HCT116 (cell line): Measurements from ENCODE around the gene GARNL3. TPM values are rescaled to one million over a fixed set of nuclear protein-coding genes. Genes with fewer than 3 reads are reported as not detected.

Experiments used
- ATAC-seq: fragments of 200-7000 bp; cut with Tn5 transposase; 2 replicates; pipeline ENCODE4 v1.9.1; 2020; ENCODE audit warnings: mild to moderate bottlenecking, moderate library complexity
- BruUV-seq: library from RNA; stranded (reverse); fragments of 400-500 nt; replicated peaks from 2 replicates; lab custom pipeline; 2021; lab: Mats Ljungman, UMichigan
- CTCF ChIA-PET: fragments of 300-600 bp; sonication (Branson Sonifier 250); formaldehyde crosslinking; loops from one replicate; lab custom pipeline; 2021; ENCODE audit warnings: antibody characterized with exemption; lab: Charles Lee
- POLR2A ChIA-PET: fragments of 300-600, 350-600 bp; sonication (Branson Sonifier 250); formaldehyde crosslinking; loops from one replicate; lab custom pipeline; 2021; ENCODE audit warnings: antibody characterized with exemption; lab: Charles Lee
- RAD21 ChIA-PET, 2 experiments: fragments of 300-600 bp; sonication (Branson Sonifier 250); formaldehyde crosslinking; loops; one replicate each; lab custom pipeline; 2023; ENCODE audit warnings: low total read pairs in 2 of 2; ENCODE audit not compliant: uncharacterized antibody in 2 of 2, unreplicated experiment in 2 of 2, low non-redundant PET in 1 of 2; lab: Charles Lee
- DNase-seq: peaks from one replicate; pipeline ENCODE4 v3.0.0-alpha.2; 2010; ENCODE audit warnings: low read depth, low spot score
- H2AFZ ChIP-seq: fragments of 200-600 bp; shearing (Covaris generic), sonication (generic); 2 replicates; pipeline ENCODE4 v1.6.1; 2017; ENCODE audit warnings: low read depth, mixed run types, mixed read lengths, antibody characterized with exemption, low read length; ENCODE audit not compliant: poor library complexity, severe bottlenecking
- H3K27ac ChIP-seq: 2 replicates; pipeline ENCODE4 v1.5.1; 2012; ENCODE audit warnings: low read depth, low read length
- H3K27me3 ChIP-seq: fragments of 200-600 bp; sonication (generic); 2 replicates; pipeline ENCODE4 v1.6.1; 2016; ENCODE audit warnings: mixed run types, low read length, mixed read lengths; ENCODE audit not compliant: insufficient read depth
- H3K36me3 ChIP-seq, 2 experiments: fragments of 200-500 bp in 1 of 2; fragments of 200-600 bp in 1 of 2; sonication (Bioruptor generic) in 1 of 2; sonication (generic) in 1 of 2; 2 replicates each; pipeline versions ENCODE4 v1.5.1 to v1.6.1; 2014 to 2016; ENCODE audit warnings: low read length in 2 of 2, inconsistent platforms in 1 of 2, mixed read lengths in 1 of 2, mixed run types in 1 of 2; ENCODE audit not compliant: insufficient read depth in 2 of 2, control insufficient read depth in 1 of 2
- H3K4me1 ChIP-seq, 2 experiments: fragments of 200-600 bp in 1 of 2; sonication (generic) in 1 of 2; 2 replicates each; pipeline versions ENCODE4 v1.5.1 to v1.6.1; 2012 to 2017; ENCODE audit warnings: low read length in 2 of 2, inconsistent platforms in 1 of 2, mild to moderate bottlenecking in 1 of 2, mixed read lengths in 1 of 2, mixed run types in 1 of 2, moderate library complexity in 1 of 2; ENCODE audit not compliant: insufficient read depth in 2 of 2, control insufficient read depth in 1 of 2
- H3K4me2 ChIP-seq: fragments of 200-600 bp; sonication (generic); 2 replicates; pipeline ENCODE4 v1.6.1; 2017; ENCODE audit warnings: mixed run types, low read length, mixed read lengths
- H3K4me3 ChIP-seq, 2 experiments: fragments of 200-600 bp in 1 of 2; sonication (generic) in 1 of 2; replicated peaks in 1 of 2; 2 replicates each; pipeline ENCODE4 v1.5.1; 2011 to 2016; ENCODE audit warnings: low read length in 2 of 2, control low read depth in 1 of 2, low read depth in 1 of 2, mild to moderate bottlenecking in 1 of 2, mixed read lengths in 1 of 2, mixed run types in 1 of 2
- H3K79me2 ChIP-seq: fragments of 200-600 bp; sonication (generic); 2 replicates; pipeline ENCODE4 v1.6.1; 2017; ENCODE audit warnings: mild to moderate bottlenecking, mixed run types, low read length, moderate library complexity, mixed read lengths; ENCODE audit not compliant: insufficient read depth
- H3K9ac ChIP-seq: fragments of 200-600 bp; sonication (generic); 2 replicates; pipeline ENCODE4 v1.6.1; 2016; ENCODE audit warnings: low read length, mixed read lengths
- H3K9me2 ChIP-seq: fragments of 200-600 bp; sonication (generic), shearing (Covaris generic); 2 replicates; pipeline ENCODE4 v1.6.1; 2017; ENCODE audit warnings: mixed run types, mild to moderate bottlenecking, moderate library complexity; ENCODE audit not compliant: insufficient read depth
- H3K9me3 ChIP-seq, 2 experiments: fragments of 200-500 bp in 1 of 2; fragments of 200-600 bp in 1 of 2; sonication (Bioruptor generic) in 1 of 2; sonication (generic) in 1 of 2; 2 replicates each; pipeline ENCODE4 v1.6.1; 2014 to 2017; ENCODE audit warnings: low read length in 2 of 2, mixed read lengths in 2 of 2, inconsistent platforms in 1 of 2, low read depth in 1 of 2, mild to moderate bottlenecking in 1 of 2, mixed run types in 1 of 2, moderate library complexity in 1 of 2; ENCODE audit not compliant: control insufficient read depth in 1 of 2, insufficient read depth in 1 of 2
- H4K20me1 ChIP-seq: fragments of 200-600 bp; sonication (generic), shearing (Covaris generic); 2 replicates; pipeline ENCODE4 v1.6.1; 2017; ENCODE audit warnings: mixed run types, mild to moderate bottlenecking, moderate library complexity; ENCODE audit not compliant: insufficient read depth
- CEBPB ChIP-seq: IDR thresholded peaks from 2 replicates; pipeline ENCODE4 v1.6.1; 2012; ENCODE audit warnings: low read depth
- ELF1 ChIP-seq: IDR thresholded peaks from 2 replicates; pipeline ENCODE4 v1.6.1; 2012; ENCODE audit warnings: low read depth, borderline replicate concordance
- EZH2phosphoT487 ChIP-seq: fragments of 200-600 bp; IDR thresholded peaks from 2 replicates; pipeline ENCODE4 v1.6.1; 2018; ENCODE audit warnings: antibody characterized with exemption, borderline replicate concordance
- FOSL1 ChIP-seq: IDR thresholded peaks from 2 replicates; pipeline ENCODE4 v1.6.1; 2012; ENCODE audit warnings: low read depth
- POLR2AphosphoS5 ChIP-seq: IDR thresholded peaks from 2 replicates; pipeline ENCODE4 v1.6.1; 2011; ENCODE audit warnings: mild to moderate bottlenecking, low read depth, low read length, moderate library complexity
- RAD21 ChIP-seq: IDR thresholded peaks from 2 replicates; pipeline ENCODE4 v1.6.1; 2012; ENCODE audit warnings: low read depth, mild to moderate bottlenecking
- SIN3A ChIP-seq: IDR thresholded peaks from 2 replicates; pipeline ENCODE4 v1.6.1; 2012; ENCODE audit warnings: low read depth
- SP1 ChIP-seq: IDR thresholded peaks from 2 replicates; pipeline ENCODE4 v1.6.1; 2012; ENCODE audit warnings: low read depth
- TCF7L2 ChIP-seq: IDR thresholded peaks from 2 replicates; pipeline ENCODE4 v1.7.0; 2011; ENCODE audit warnings: borderline replicate concordance, inconsistent platforms; ENCODE audit not compliant: insufficient read depth, insufficient read length; ENCODE audit errors: extremely low read depth
- YY1 ChIP-seq: IDR thresholded peaks from 2 replicates; pipeline ENCODE4 v1.6.1; 2011; ENCODE audit warnings: low read length, low read depth, moderate library complexity, mild to moderate bottlenecking; ENCODE audit not compliant: insufficient replicate concordance; ENCODE audit errors: extremely low read depth
- ZFX ChIP-seq: fragments of 450-650 bp; IDR thresholded peaks from 2 replicates; pipeline ENCODE4 v1.6.1; 2017
- intact Hi-C: fragments of 100-400 bp; cut with micrococcal nuclease; formaldehyde crosslinking; loops from 2 replicates; pipeline ENCODE4 v1.10.0; 2022
- total RNA-seq: library from RNA; stranded (reverse); gene quantifications from one replicate; pipeline ENCODE4 v1.2.1, GENCODE V29; 2021; ENCODE audit not compliant: unreplicated experiment
- TF ChIP-seq, protein P1 (sequence below): IDR thresholded peaks from 2 replicates; pipeline ENCODE4 v1.6.1; 2011; ENCODE audit warnings: mild to moderate bottlenecking, low read length, moderate library complexity; ENCODE audit not compliant: insufficient replicate concordance; ENCODE audit errors: extremely low read depth
- TF ChIP-seq, protein P2 (sequence below), 3 experiments: fragments of 200-600 bp in 1 of 3; sonication (generic) in 1 of 3; IDR thresholded peaks in 2 of 3; conservative IDR thresholded peaks in 1 of 3; 2 replicates each; pipeline ENCODE4 v1.5.1; 2012 to 2017; ENCODE audit warnings: low read depth in 2 of 3, low read length in 2 of 3, antibody characterized with exemption in 1 of 3, borderline replicate concordance in 1 of 3, control low read depth in 1 of 3, mild to moderate bottlenecking in 1 of 3, mixed read lengths in 1 of 3, mixed run types in 1 of 3, moderate library complexity in 1 of 3; ENCODE audit not compliant: insufficient read depth in 1 of 3
- TF ChIP-seq, protein P3 (sequence below): IDR thresholded peaks from 2 replicates; pipeline ENCODE4 v1.6.1; 2012

GARNL3 gene
- total RNA-seq, 1 experiment from 2014 or later, result 8.8 TPM

DNA sequence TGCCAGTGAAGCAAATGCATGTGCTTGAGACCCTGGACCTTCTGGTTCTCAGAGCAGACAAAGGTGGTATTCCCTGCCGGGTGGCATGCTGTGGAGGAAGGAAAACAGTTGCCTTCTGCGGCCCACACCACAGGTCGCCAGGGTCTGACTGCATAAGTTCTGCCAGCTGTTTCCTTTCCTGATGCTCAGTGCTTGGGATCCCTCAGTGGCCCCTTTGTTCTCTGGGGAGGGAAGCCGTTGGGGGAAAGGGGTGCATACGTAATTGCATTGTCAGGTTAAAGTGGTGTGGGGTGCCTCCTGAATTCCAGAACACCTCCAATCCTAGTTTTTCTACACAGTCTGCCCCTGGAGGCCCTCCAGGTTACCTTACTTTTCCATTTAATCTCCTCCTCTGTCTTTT lies 89.3 kb downstream of the GARNL3 start:
- H3K4me1 ChIP-seq, result no peaks in the 10 kb centered on the region
- RAD21 ChIA-PET, result no interaction called here
- TF ChIP-seq, protein P1, sequence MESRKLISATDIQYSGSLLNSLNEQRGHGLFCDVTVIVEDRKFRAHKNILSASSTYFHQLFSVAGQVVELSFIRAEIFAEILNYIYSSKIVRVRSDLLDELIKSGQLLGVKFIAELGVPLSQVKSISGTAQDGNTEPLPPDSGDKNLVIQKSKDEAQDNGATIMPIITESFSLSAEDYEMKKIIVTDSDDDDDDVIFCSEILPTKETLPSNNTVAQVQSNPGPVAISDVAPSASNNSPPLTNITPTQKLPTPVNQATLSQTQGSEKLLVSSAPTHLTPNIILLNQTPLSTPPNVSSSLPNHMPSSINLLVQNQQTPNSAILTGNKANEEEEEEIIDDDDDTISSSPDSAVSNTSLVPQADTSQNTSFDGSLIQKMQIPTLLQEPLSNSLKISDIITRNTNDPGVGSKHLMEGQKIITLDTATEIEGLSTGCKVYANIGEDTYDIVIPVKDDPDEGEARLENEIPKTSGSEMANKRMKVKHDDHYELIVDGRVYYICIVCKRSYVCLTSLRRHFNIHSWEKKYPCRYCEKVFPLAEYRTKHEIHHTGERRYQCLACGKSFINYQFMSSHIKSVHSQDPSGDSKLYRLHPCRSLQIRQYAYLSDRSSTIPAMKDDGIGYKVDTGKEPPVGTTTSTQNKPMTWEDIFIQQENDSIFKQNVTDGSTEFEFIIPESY, result no peak
- TF ChIP-seq ZFX (no peak), RAD21 (no peak), TCF7L2 (no peak), CEBPB (no peak), SIN3A (no peak), YY1 (no peak), SP1 (no peak), ELF1 (no peak), EZH2phosphoT487 (no peak), FOSL1 (no peak), POLR2AphosphoS5 (no peak)
- TF ChIP-seq, protein P2, sequence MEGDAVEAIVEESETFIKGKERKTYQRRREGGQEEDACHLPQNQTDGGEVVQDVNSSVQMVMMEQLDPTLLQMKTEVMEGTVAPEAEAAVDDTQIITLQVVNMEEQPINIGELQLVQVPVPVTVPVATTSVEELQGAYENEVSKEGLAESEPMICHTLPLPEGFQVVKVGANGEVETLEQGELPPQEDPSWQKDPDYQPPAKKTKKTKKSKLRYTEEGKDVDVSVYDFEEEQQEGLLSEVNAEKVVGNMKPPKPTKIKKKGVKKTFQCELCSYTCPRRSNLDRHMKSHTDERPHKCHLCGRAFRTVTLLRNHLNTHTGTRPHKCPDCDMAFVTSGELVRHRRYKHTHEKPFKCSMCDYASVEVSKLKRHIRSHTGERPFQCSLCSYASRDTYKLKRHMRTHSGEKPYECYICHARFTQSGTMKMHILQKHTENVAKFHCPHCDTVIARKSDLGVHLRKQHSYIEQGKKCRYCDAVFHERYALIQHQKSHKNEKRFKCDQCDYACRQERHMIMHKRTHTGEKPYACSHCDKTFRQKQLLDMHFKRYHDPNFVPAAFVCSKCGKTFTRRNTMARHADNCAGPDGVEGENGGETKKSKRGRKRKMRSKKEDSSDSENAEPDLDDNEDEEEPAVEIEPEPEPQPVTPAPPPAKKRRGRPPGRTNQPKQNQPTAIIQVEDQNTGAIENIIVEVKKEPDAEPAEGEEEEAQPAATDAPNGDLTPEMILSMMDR (IDR thresholded peaks at IDR 0.05 in 2 of 3, conservative IDR thresholded peaks at IDR 0.05 in 1 of 3; ENCODE audit: borderline replicate concordance in 1 of 3, insufficient read depth in 1 of 3, low read depth in 2 of 3, low read length in 2 of 3), result no peak
- TF ChIP-seq, protein P3, sequence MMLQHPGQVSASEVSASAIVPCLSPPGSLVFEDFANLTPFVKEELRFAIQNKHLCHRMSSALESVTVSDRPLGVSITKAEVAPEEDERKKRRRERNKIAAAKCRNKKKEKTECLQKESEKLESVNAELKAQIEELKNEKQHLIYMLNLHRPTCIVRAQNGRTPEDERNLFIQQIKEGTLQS, result no peak
- TF ChIP-seq, all 23 proteins: peak for 0
- H3K4me2 ChIP-seq, result no peak overlapping the region
- H4K20me1 ChIP-seq, result no peaks in the 10 kb centered on the region
- ChIA-PET CTCF (no interaction called here), POLR2A (no interaction called here)
- intact Hi-C loops, result no loop called here
- H3K27ac ChIP-seq, result no peak overlapping the region
- H3K27me3 ChIP-seq, result no peaks in the 10 kb centered on the region
- no peak overlapping the region for H3K9ac ChIP-seq
- H3K9me3 ChIP-seq, result no peaks in the 10 kb centered on the region
- H3K9me2 ChIP-seq, result no peaks in the 10 kb centered on the region
- no peak for DNase-seq
- H3K36me3 ChIP-seq, result no peaks in the 10 kb centered on the region
- no TSS peak for BruUV-seq
- ATAC-seq, result no peak
- no peaks in the 10 kb centered on the region for H3K79me2 ChIP-seq
- H2AFZ ChIP-seq, result no peak overlapping the region
- no peak overlapping the region for H3K4me3 ChIP-seq
